Right lung (tissue), 10 donors: ENCODE data around the gene DIO3. TPM values are rescaled to one million over a fixed set of nuclear protein-coding genes. Genes with fewer than 3 reads are reported as not detected.
A peak's percentile ranks its signal among the peaks of the same experiment; 100 is the strongest.

Source experiments
- DNase-seq, 2 donors: peaks; one replicate each; pipeline ENCODE4 v3.0.0-alpha.2; 2013
- long read RNA-seq, 8 donors: transcript quantifications; one replicate each; lab custom pipeline, GENCODE V29; 2026
- polyA plus RNA-seq, 5 donors: library from polyadenylated mRNA; unstranded; fragments of 120-200 nt; gene quantifications; one replicate each; pipeline versions ENCODE4 v1.2.1 to v1.2.3, GENCODE V29; 2013; ENCODE audit warnings: inconsistent platforms in 1 of 5, low replicate concordance in 1 of 5; ENCODE audit not compliant: insufficient read length in 5 of 5, insufficient read depth in 1 of 5

The DIO3 gene
- polyA plus RNA-seq = under 1 TPM; 0.08 to 0.61 (median 0.37) TPM
- long read RNA-seq, donor 1 = 0 reads
- long read RNA-seq, donor 2, partial matches to known transcripts = 0 of 1 reads
- long read RNA-seq, donor 2, other reads (novel, unspliced or antisense) = 0 of 1 reads
- long read RNA-seq, donor 3 = 0 reads
- long read RNA-seq, donor 4, partial matches to known transcripts = 0 of 2 reads
- long read RNA-seq, donor 4, other reads (novel, unspliced or antisense) = 0 of 2 reads
- long read RNA-seq, donor 5 = 0 reads
- long read RNA-seq, donor 6, partial matches to known transcripts = 0 of 1 reads
- long read RNA-seq, donor 6, other reads (novel, unspliced or antisense) = 0 of 1 reads
- long read RNA-seq, donor 7 = 0 reads
- long read RNA-seq, donor 8, partial matches to known transcripts = 0 of 1 reads
- long read RNA-seq, donor 8, other reads (novel, unspliced or antisense) = 0 of 1 reads

GRCh38 chr14:101561145-101561896, at the start of gene DIO3:
Gene DIO3 (plus strand): TSS chr14:101561495.
- DNase-seq = no peak

GRCh38 chr14:101511620-101512375, 49.5 kb upstream of the DIO3 start:
- DNase-seq = no peak

GRCh38 chr14:101512376-101512695, 49.0 kb upstream of the DIO3 start:
- no peak for DNase-seq

- DNase-seq = no peak
Measured at GRCh38 chr14:101514136-101514535, 47.2 kb upstream of the DIO3 start.

- no peak for DNase-seq
Measured at GRCh38 chr14:101516401-101516800, 44.9 kb upstream of the DIO3 start.

- DNase-seq = no peak
Measured at GRCh38 chr14:101518611-101519473, 42.5 kb upstream of the DIO3 start.

- peak; percentile 55 to 69 for DNase-seq
Measured at GRCh38 chr14:101520621-101521472, 40.4 kb upstream of the DIO3 start.

- DNase-seq = no peak
Measured at GRCh38 chr14:101521473-101521915, 39.8 kb upstream of the DIO3 start.

GRCh38 chr14:101521978-101522377, 39.3 kb upstream of the DIO3 start:
- no peak for DNase-seq

- no peak for DNase-seq
Measured at GRCh38 chr14:101525640-101526527, 35.4 kb upstream of the DIO3 start.

- DNase-seq = no peak
Measured at GRCh38 chr14:101527987-101528386, 33.3 kb upstream of the DIO3 start.

- no peak for DNase-seq
Measured at GRCh38 chr14:101529079-101529478, 32.2 kb upstream of the DIO3 start.

- no peak for DNase-seq
Measured at GRCh38 chr14:101534198-101534597, 27.1 kb upstream of the DIO3 start.

- no peak for DNase-seq
Measured at GRCh38 chr14:101535232-101535631, 26.1 kb upstream of the DIO3 start.

- no peak for DNase-seq
Measured at GRCh38 chr14:101535701-101536207, 25.5 kb upstream of the DIO3 start.

- DNase-seq = no peak
Measured at GRCh38 chr14:101537286-101537685, 24.0 kb upstream of the DIO3 start.

- no peak for DNase-seq
Measured at GRCh38 chr14:101538878-101539277, 22.4 kb upstream of the DIO3 start.

GRCh38 chr14:101539880-101540279, 21.4 kb upstream of the DIO3 start:
- no peak for DNase-seq
